ENCODE results near the gene SNX19. TPM values are rescaled to one million over a fixed set of nuclear protein-coding genes. Genes with fewer than 3 reads are reported as not detected.
A peak's percentile ranks its signal among the peaks of the same experiment; 100 is the strongest.

Gene SNX19
- total and polyA plus RNA-seq, 9 donors, result 19.3 to 77.4 (median 45.0) TPM

DNA sequence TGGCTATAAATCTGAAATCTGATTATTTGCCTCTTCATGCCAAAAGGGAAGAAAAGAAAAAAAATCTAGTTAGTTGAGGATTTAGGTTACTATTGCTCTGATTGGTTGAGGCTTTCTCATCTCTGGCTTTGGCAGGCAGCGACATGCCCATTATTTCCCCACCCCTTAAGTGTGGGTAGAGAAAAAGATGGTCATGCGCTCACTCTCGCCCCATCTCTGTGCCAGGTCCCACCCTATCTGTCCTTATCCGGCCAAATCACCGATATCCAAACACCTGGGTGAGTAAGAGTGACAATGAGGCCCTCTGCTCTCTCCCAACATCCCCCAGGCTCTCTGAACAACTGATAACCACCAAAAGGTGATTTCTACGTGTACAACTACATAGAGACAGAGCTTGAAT is 31.2 kb upstream of the SNX19 start:
- Histone ChIP-seq H3K27me3 (no peaks in the 10 kb centered on the region), H3K4me3 (no peak overlapping the region), H3K36me3 (no peaks in the 10 kb centered on the region), H3K4me1 (ENCODE audit: insufficient read depth) (no peaks in the 10 kb centered on the region), H3K9me3 (no peaks in the 10 kb centered on the region), H3K27ac (no peak overlapping the region)
- intact Hi-C loops (cut with DNase I), result no loop called here
- WGBS, 3 donors, result 80 to 89% (median 85%) methylated on average over 6 of the region's 6 CpGs
- TF ChIP-seq EP300 (IDR thresholded peaks at IDR 0.05) (no peak), POLR2A (IDR thresholded peaks at IDR 0.05) (no peak)
- TF ChIP-seq, protein P1, sequence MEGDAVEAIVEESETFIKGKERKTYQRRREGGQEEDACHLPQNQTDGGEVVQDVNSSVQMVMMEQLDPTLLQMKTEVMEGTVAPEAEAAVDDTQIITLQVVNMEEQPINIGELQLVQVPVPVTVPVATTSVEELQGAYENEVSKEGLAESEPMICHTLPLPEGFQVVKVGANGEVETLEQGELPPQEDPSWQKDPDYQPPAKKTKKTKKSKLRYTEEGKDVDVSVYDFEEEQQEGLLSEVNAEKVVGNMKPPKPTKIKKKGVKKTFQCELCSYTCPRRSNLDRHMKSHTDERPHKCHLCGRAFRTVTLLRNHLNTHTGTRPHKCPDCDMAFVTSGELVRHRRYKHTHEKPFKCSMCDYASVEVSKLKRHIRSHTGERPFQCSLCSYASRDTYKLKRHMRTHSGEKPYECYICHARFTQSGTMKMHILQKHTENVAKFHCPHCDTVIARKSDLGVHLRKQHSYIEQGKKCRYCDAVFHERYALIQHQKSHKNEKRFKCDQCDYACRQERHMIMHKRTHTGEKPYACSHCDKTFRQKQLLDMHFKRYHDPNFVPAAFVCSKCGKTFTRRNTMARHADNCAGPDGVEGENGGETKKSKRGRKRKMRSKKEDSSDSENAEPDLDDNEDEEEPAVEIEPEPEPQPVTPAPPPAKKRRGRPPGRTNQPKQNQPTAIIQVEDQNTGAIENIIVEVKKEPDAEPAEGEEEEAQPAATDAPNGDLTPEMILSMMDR (IDR thresholded peaks at IDR 0.05), result no peak
- no peak for DNase-seq

GRCh38 chr11:130947058-130947457 is 30.8 kb upstream of the SNX19 start:
- intact Hi-C loops (cut with DNase I), result no loop called here
- 55 to 67% (median 59%) methylated on average over 3 of the region's 3 CpGs for WGBS, 3 donors

DNA sequence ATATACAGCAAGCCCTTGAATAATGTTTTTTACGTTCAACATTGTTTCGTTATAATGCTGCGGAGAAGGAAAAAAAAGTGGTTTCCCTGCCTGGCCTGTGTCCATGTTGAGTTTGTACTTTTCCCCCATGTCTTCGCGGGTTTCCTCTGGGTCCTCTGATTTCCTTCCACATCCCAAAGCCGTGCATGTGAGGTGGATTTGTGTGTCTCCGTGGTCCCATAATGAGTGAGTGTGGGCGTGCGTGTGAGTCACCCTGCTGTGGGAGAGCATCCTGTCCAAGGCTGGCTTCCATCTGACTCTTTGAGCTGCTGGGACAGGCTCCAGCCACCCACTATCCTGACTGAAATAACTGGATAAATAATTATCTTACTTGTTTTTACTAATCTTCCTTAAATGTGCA is 29.6 kb upstream of the SNX19 start:
- Histone ChIP-seq H3K9me3 (no peaks in the 10 kb centered on the region), H3K27me3 (no peaks in the 10 kb centered on the region), H3K4me3 (no peak overlapping the region), H3K4me1 (ENCODE audit: insufficient read depth) (no peaks in the 10 kb centered on the region), H3K36me3 (no peaks in the 10 kb centered on the region), H3K27ac (no peak overlapping the region)
- peak in 1 of 5 donors; percentile 28 for DNase-seq
- 23 to 28% (median 24%) methylated on average over 9 of the region's 9 CpGs for WGBS, 3 donors
- intact Hi-C loops (cut with DNase I), result no loop called here
- no peak for TF ChIP-seq EP300 (IDR thresholded peaks at IDR 0.05)
- TF ChIP-seq POLR2A (IDR thresholded peaks at IDR 0.05), result no peak
- TF ChIP-seq, protein P1 (IDR thresholded peaks at IDR 0.05), result no peak

More at GRCh38 chr11:130947058-130947457, 30.8 kb upstream of the SNX19 start:
- no peaks in the 10 kb centered on the region for H3K9me3 ChIP-seq
- H3K27me3 ChIP-seq, result no peaks in the 10 kb centered on the region
- H3K4me3 ChIP-seq, result no peak overlapping the region
- H3K4me1 ChIP-seq (ENCODE audit: insufficient read depth), result no peaks in the 10 kb centered on the region
- DNase-seq, result no peak
- TF ChIP-seq, protein P1 (IDR thresholded peaks at IDR 0.05), result no peak
- no peak for TF ChIP-seq POLR2A (IDR thresholded peaks at IDR 0.05)
- TF ChIP-seq EP300 (IDR thresholded peaks at IDR 0.05), result no peak
- H3K36me3 ChIP-seq, result no peaks in the 10 kb centered on the region
- no peak overlapping the region for H3K27ac ChIP-seq

- intact Hi-C loops (cut with DNase I), result no loop called here
- TF ChIP-seq EP300 (IDR thresholded peaks at IDR 0.05) (no peak), POLR2A (IDR thresholded peaks at IDR 0.05) (no peak)
- TF ChIP-seq, protein P1 (IDR thresholded peaks at IDR 0.05), result no peak
- Histone ChIP-seq H3K27me3 (no peaks in the 10 kb centered on the region), H3K27ac (no peak overlapping the region), H3K9me3 (no peaks in the 10 kb centered on the region), H3K4me3 (no peak overlapping the region), H3K36me3 (no peaks in the 10 kb centered on the region), H3K4me1 (ENCODE audit: insufficient read depth) (no peaks in the 10 kb centered on the region)
- 27 to 34% (median 29%) methylated on average over 1 of the region's 1 CpG for WGBS, 3 donors
- DNase-seq, result no peak
These were observed 24.4 kb upstream of the SNX19 start for GRCh38 chr11:130940706-130941105.
